ENCODE measurements around the gene ATRIP. TPM values are rescaled to one million over a fixed set of nuclear protein-coding genes. Genes with fewer than 3 reads are reported as not detected.

Gene ATRIP
- total and polyA plus RNA-seq, 4 donors: 1.7 to 4.6 (median 2.9) TPM

GRCh38 chr3:48436855-48437254 lies 9.7 kb upstream of the ATRIP start:
- TF ChIP-seq FOXA2 (IDR thresholded peaks at IDR 0.05): no peak
- WGBS: 90% methylated on average over 7 of the region's 7 CpGs

DNA sequence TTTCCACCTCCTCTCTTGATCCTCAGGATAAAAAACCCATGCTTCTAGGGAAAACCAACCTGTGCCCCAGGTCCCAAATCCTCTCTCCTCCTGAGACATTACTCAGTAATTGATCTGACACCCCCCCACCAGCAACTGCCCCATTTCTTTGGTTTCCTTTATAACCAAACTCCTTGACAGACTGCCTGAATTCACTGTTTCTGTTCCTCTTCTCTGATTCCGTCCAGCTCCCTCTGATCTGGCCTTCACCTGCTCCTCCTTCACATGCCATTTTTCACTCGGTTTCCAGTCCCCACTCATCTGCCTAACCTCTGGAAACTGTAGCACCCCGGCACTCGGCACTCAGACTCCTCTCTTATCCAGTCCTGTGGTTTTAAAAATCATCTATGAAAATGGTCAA lies 8.7 kb upstream of the ATRIP start:
- H3K36me3 ChIP-seq (ENCODE audit: control insufficient read depth in 4 of 4, insufficient read depth in 3 of 4, low read depth in 1 of 4, low read length in 3 of 4): peaks cover 0 to 10% (median 4%) of the 10 kb centered on the region in 4 donors
- no peaks in the 10 kb centered on the region for H3K27me3 ChIP-seq (ENCODE audit: control insufficient read depth in 4 of 4, insufficient read depth in 4 of 4, low read length in 3 of 4)
- no peak overlapping the region for H3K4me3 ChIP-seq (ENCODE audit: low read depth in 1 of 3, low read length in 3 of 3)
- DNase-seq (ENCODE audit: low spot score): no peak
- H3K9me3 ChIP-seq (ENCODE audit: control insufficient read depth in 4 of 4, low read length in 3 of 4): no peaks in the 10 kb centered on the region
- no peak overlapping the region for H3K9ac ChIP-seq (ENCODE audit: low read depth in 1 of 2, low read length in 2 of 2)
- TF ChIP-seq FOXA1 (IDR thresholded peaks at IDR 0.05): no peak
- TF ChIP-seq SP1 (IDR thresholded peaks at IDR 0.05): no peak
- TF ChIP-seq, protein P1, sequence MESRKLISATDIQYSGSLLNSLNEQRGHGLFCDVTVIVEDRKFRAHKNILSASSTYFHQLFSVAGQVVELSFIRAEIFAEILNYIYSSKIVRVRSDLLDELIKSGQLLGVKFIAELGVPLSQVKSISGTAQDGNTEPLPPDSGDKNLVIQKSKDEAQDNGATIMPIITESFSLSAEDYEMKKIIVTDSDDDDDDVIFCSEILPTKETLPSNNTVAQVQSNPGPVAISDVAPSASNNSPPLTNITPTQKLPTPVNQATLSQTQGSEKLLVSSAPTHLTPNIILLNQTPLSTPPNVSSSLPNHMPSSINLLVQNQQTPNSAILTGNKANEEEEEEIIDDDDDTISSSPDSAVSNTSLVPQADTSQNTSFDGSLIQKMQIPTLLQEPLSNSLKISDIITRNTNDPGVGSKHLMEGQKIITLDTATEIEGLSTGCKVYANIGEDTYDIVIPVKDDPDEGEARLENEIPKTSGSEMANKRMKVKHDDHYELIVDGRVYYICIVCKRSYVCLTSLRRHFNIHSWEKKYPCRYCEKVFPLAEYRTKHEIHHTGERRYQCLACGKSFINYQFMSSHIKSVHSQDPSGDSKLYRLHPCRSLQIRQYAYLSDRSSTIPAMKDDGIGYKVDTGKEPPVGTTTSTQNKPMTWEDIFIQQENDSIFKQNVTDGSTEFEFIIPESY (IDR thresholded peaks at IDR 0.05): no peak
- no peak for TF ChIP-seq RXRA (IDR thresholded peaks at IDR 0.05)
- no peak for TF ChIP-seq JUND (IDR thresholded peaks at IDR 0.05)
- H3K27ac ChIP-seq (ENCODE audit: low read depth in 1 of 2, low read length in 2 of 2): no peak overlapping the region
- 90% methylated on average over 4 of the region's 4 CpGs for WGBS
- peaks cover 2 to 35% (median 17%) of the 10 kb centered on the region in 4 donors for H3K4me1 ChIP-seq (ENCODE audit: control insufficient read depth in 4 of 4, insufficient read depth in 4 of 4, low read length in 3 of 4)

More at GRCh38 chr3:48436855-48437254, 9.7 kb upstream of the ATRIP start:
- no peaks in the 10 kb centered on the region for H3K27me3 ChIP-seq (ENCODE audit: control insufficient read depth in 4 of 4, insufficient read depth in 4 of 4, low read length in 3 of 4)
- no peak for DNase-seq (ENCODE audit: low spot score)
- H3K36me3 ChIP-seq (ENCODE audit: control insufficient read depth in 4 of 4, insufficient read depth in 3 of 4, low read depth in 1 of 4, low read length in 3 of 4): peaks cover 0 to 7% (median 1%) of the 10 kb centered on the region in 4 donors
- no peaks in the 10 kb centered on the region for H3K9me3 ChIP-seq (ENCODE audit: control insufficient read depth in 4 of 4, low read length in 3 of 4)
- H3K4me3 ChIP-seq (ENCODE audit: low read depth in 1 of 3, low read length in 3 of 3): no peak overlapping the region
- H3K9ac ChIP-seq (ENCODE audit: low read depth in 1 of 2, low read length in 2 of 2): no peak overlapping the region
- no peak overlapping the region for H3K27ac ChIP-seq (ENCODE audit: low read depth in 1 of 2, low read length in 2 of 2)
- peaks cover 2 to 36% (median 15%) of the 10 kb centered on the region in 4 donors for H3K4me1 ChIP-seq (ENCODE audit: control insufficient read depth in 4 of 4, insufficient read depth in 4 of 4, low read length in 3 of 4)

DNA sequence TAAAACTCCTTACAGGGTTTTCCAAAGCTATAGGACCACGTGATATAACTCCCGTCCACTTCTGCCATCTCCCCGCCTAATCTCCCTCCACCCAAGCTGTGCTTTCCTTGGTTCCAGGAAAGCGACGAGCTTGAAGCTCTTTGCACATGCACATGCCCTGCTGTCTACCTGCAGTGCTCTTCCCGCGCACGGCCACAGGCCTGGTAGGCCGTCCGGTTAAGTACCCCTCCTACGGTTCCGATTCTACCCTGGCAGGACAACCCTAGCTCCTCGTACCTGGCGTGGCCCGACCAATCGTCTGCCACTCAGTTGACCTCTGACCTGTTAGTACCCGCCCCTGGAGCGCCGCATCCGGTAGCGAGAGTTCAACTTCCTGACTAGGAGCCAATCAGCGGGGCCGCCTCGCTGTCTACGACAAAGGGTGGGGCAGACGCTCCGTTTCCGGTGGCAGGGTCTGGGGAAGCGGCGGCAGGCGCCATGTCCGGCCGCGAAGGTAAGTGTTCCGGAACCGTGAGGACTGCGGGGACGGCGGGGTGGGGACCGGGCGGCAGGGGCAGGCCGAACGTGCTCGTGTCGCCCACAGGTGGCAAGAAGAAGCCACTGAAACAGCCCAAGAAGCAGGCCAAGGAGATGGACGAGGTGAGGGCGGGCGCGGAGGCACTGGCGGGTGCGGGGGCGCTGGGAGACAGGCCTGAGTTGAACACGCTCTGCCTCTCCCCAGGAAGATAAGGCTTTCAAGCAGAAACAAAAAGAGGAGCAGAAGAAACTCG lies 6.5 kb upstream of the ATRIP start, which contains the start of the genes CCDC51 and TMA7:
TSS of gene CCDC51 (minus strand) at position 300 of the 770 bp plus-strand sequence. CDS start 4,991 bp downstream, outside the sequence.
TSS of gene TMA7 (plus strand) at position 438 of the 770 bp plus-strand sequence. CDS start at position 478, 40 bp downstream.
- under 1% methylated on average over 54 of the region's 54 CpGs for WGBS
- H3K4me3 ChIP-seq (ENCODE audit: low read depth in 1 of 3, low read length in 3 of 3): peak within 1 kb of the TSS; percentile 77 to 94 (median 92)
- DNase-seq (ENCODE audit: low spot score): peak; percentile 97
- H3K9me3 ChIP-seq (ENCODE audit: control insufficient read depth in 4 of 4, low read length in 3 of 4): no peaks in the 10 kb centered on the region
- H3K4me1 ChIP-seq (ENCODE audit: control insufficient read depth in 4 of 4, insufficient read depth in 4 of 4, low read length in 3 of 4): peaks cover 2 to 23% (median 14%) of the 10 kb centered on the region in 4 donors
- peak within 1 kb of the TSS; percentile 52 to 61 for H3K9ac ChIP-seq (ENCODE audit: low read depth in 1 of 2, low read length in 2 of 2)
- TF ChIP-seq, protein P1 (IDR thresholded peaks at IDR 0.05): no peak
- peak; percentile 87 for TF ChIP-seq SP1 (IDR thresholded peaks at IDR 0.05)
- TF ChIP-seq HNF4A (conservative IDR thresholded peaks at IDR 0.05): peak in 1 of 2 donors; percentile 24
- TF ChIP-seq EGR1 (IDR thresholded peaks at IDR 0.05; ENCODE audit: low read depth in 2 of 2): no peak
- TF ChIP-seq RXRA (IDR thresholded peaks at IDR 0.05): peak; percentile 34 to 71
- no peak for TF ChIP-seq FOXA2 (IDR thresholded peaks at IDR 0.05)
- TF ChIP-seq GABPA (IDR thresholded peaks at IDR 0.05 in 1 of 2, conservative IDR thresholded peaks at IDR 0.05 in 1 of 2): peak; percentile 90 to 98
- TF ChIP-seq FOXA1 (IDR thresholded peaks at IDR 0.05): no peak
- TF ChIP-seq NR2F2 (IDR thresholded peaks at IDR 0.05): peak; percentile 91
- TF ChIP-seq MAX (IDR thresholded peaks at IDR 0.05): peak; percentile 44
- TF ChIP-seq YY1 (IDR thresholded peaks at IDR 0.05): peak; percentile 95
- no peak for TF ChIP-seq HNF4G (IDR thresholded peaks at IDR 0.05)
- TF ChIP-seq RAD21 (IDR thresholded peaks at IDR 0.05): no peak
- H3K36me3 ChIP-seq (ENCODE audit: control insufficient read depth in 4 of 4, insufficient read depth in 3 of 4, low read depth in 1 of 4, low read length in 3 of 4): peaks cover 0 to 12% (median 4%) of the 10 kb centered on the region in 4 donors
- H3K27me3 ChIP-seq (ENCODE audit: control insufficient read depth in 4 of 4, insufficient read depth in 4 of 4, low read length in 3 of 4): no peaks in the 10 kb centered on the region
- peak within 1 kb of the TSS; percentile 87 to 89 for H3K27ac ChIP-seq (ENCODE audit: low read depth in 1 of 2, low read length in 2 of 2)

Measured in liver (tissue), 9 donors.